GM13976 (cell line): ENCODE results near the gene ZNF695.

Experiments used
- DNase-seq: peaks from one replicate; pipeline ENCODE4 v3.0.0; 2012; ENCODE audit warnings: low spot score
- CTCF ChIP-seq: IDR thresholded peaks from 2 replicates; pipeline ENCODE4 v1.5.1; 2012; ENCODE audit warnings: borderline replicate concordance, mild to moderate bottlenecking; ENCODE audit not compliant: insufficient read depth; ENCODE audit errors: extremely low read depth, missing control alignments, control extremely low read depth
- in situ Hi-C: fragments of 300-500 bp; cut with MboI; formaldehyde crosslinking; loops from one replicate; pipeline ENCODE4 v1.12.0; 2022; ENCODE audit warnings: low sequenced_read_pairs, mixed read lengths, inconsistent platforms; ENCODE audit not compliant: unreplicated experiment

The ZNF695 gene

GRCh38 chr1:247007511-247008405, at the start of gene ZNF695:
ZNF695 (minus strand) TSS chr1:247008057; CDS start chr1:247007908, 149 bp downstream.
- in situ Hi-C loops: no loop called here
- no peak for TF ChIP-seq CTCF
- DNase-seq: peak; percentile 93

GRCh38 chr1:247056071-247056470, 48.2 kb upstream of the ZNF695 start:
- no peak for TF ChIP-seq CTCF
- no peak for DNase-seq
- in situ Hi-C loops: no loop called here

- no peak for TF ChIP-seq CTCF
- DNase-seq: no peak
- in situ Hi-C loops: no loop called here
Observed at GRCh38 chr1:247054992-247055415, 47.1 kb upstream of the ZNF695 start.

GRCh38 chr1:247047702-247048101, 39.8 kb upstream of the ZNF695 start:
- no peak for TF ChIP-seq CTCF
- no peak for DNase-seq

GRCh38 chr1:247047260-247047659, 39.4 kb upstream of the ZNF695 start:
- TF ChIP-seq CTCF: no peak
- in situ Hi-C loops: no loop called here
- no peak for DNase-seq

More at GRCh38 chr1:247047702-247048101, 39.8 kb upstream of the ZNF695 start:
- in situ Hi-C loops: no loop called here

- no peak for TF ChIP-seq CTCF
- no peak for DNase-seq
- in situ Hi-C loops: no loop called here
Observed at GRCh38 chr1:247043406-247043805, 35.5 kb upstream of the ZNF695 start.
